Stimulated activated CD4-positive, alpha-beta T cell treated with anti-CD3 and anti-CD28 coated beads, Interleukin-12 subunit alpha, Interleukin-12 subunit beta, amount 100 ng/mL, for 24 hours (primary cell): Measurements from ENCODE around the gene IAH1.
"Not testable (repeated sequence)": the region's sequence is repeated elsewhere in the genome, so short reads cannot be mapped to it uniquely, and the experiment has no call there.

Experiments used
- DNase-seq, 2 experiments: peaks; one replicate each; pipeline ENCODE4 v3.0.0-alpha.2; 2020; ENCODE audit warnings: low read depth in 2 of 2

IAH1 gene

DNA sequence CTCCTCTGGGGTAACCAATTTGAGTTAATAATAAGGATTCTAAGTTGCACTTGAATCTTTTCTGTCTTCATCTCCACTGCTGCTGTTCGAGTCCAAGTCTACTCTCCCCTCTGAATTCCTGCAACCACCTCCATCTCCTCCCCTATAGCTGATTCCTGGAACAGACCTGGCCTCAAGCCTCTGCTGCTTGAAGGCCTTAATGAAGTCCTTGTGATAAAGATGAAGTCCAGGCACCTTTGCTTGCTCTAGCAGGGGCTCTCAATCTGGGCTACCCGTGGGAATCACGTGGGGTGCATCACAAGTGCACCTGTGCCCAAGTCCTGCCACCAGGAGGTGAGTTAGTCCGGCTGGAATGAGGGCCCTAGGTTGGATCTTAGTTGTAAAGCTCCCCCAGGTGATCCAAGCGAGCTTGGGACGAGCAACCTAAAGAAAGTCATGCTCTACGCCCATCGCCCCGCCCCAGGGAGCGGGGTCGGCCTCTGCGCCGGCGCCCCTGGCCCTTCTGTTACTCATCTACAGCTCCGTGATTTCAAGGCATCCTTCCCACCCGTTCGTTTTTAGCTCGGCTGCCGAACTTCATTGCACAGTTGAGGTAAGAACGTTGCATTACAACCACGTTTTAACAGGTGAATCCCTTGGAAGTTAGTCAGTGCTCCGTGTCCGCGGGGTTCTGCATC lies 905 bp upstream of the IAH1 start:
- no peak for DNase-seq

DNA sequence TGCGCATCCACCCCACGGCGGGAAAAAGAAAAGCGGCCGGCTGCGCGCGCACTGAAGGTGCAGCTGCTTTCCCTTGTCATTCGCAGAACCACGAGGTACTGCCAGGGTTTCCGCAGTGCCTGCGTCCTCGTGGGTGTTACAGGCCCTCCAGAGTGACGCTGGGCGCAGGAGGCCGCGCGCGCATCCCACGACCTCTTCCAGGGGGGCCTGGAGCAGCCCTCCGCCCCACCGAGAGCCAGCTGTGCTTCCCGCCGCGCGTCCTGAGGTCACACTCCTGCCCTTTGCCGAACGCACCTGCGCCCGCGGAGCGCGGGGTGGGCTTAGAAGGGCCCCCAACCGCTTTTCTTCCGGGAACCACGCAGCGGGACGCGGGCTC lies 378 bp upstream of the IAH1 start:
- DNase-seq, result peak; percentile 25 to 35

DNA sequence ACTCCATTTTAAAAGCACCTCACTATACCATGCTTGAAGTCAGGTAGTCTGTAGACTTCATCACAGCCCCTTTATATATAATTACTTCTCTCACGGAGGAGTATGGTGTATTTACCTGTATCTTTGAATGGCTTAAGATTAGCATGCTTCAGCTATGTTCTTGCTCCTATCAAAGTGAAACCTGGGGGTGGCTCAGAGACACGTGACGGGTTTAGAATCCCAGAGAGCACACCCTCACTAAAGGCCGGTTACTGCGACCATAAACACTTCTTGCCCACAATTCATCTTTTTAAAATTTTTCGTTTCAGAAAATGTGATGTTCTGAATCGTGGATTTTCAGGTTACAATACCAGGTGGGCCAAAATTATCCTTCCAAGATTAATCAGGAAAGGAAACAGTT lies 3.6 kb downstream of the IAH1 start:
- DNase-seq, result no peak

DNA sequence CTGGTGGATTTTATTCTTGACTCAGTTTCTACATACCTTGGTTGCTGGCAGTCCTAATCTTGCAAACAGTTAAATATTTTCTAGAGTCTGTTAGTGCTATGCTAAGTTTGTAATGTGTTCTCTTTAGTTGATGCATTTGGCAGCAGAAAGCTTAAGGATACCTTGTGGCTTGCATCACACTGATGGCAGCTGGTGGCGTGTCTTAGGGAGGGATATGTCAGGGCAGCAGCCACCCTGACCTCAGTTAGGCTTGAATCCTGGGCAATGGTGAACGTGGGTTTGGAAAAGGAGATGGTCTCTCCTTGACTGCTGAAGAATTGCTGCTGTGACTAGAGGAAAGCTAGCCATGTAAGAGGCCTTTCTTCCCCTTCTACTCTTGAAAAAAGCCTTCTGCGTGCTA lies 4.2 kb downstream of the IAH1 start:
- no peak for DNase-seq

DNA sequence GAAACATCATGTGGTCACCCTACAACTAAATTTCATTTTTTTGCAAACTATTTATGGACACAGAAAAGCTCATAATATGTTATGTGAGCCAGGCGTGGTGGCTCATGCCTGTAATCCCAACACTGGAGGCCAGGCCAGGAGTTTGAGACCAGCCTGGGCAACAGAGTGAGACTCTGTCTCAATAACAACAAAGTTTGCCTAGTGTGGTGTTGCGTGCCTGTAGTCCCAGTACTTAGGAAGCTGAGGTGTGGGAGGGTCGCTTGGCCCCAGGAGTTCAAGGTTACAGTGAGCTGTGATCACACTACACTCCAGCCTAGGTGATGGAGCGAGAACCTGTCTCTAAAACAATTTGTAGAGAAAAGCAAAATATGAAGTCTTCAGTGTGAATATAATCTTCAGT lies 5.8 kb downstream of the IAH1 start:
- no peak for DNase-seq

DNA sequence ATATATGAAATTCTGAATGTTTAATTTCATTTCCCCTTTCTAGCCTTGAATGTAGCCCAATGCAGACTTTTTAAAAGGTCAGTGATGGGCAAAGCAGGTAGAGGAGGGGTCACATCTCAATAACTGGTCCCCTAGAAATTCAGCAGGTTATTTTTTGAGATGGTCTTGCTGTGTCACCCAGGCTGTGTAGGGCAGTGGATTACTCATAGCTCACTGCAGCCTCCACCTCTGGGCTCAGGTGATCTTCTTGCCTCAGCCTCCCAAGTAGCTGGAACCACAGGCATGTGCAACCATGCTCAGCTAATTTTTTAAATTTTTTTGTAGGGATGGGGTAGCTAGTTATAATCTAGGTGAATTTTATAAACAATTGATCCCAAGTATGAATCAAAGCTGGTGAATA lies 8.8 kb downstream of the IAH1 start:
- no peak for DNase-seq

DNA sequence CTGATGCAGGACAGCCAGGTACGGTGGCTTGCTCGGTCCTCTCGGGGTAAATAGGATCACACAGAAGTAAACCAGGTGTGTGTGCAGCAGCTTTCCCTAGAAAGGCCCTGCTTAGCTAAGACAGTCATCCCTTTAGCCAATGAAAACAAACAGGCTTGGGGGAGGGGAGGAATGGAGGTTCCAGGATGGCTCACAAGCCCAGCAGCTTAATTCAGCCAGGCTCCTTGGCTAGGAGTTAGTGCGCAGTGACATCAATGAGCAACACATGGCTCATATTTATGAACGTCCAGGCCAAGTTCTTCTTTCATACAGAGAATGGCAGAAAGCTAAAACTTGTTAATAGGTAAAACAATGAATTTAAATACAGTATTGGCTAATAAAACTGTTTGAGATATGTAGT lies 10.2 kb downstream of the IAH1 start:
- no peak for DNase-seq

DNA sequence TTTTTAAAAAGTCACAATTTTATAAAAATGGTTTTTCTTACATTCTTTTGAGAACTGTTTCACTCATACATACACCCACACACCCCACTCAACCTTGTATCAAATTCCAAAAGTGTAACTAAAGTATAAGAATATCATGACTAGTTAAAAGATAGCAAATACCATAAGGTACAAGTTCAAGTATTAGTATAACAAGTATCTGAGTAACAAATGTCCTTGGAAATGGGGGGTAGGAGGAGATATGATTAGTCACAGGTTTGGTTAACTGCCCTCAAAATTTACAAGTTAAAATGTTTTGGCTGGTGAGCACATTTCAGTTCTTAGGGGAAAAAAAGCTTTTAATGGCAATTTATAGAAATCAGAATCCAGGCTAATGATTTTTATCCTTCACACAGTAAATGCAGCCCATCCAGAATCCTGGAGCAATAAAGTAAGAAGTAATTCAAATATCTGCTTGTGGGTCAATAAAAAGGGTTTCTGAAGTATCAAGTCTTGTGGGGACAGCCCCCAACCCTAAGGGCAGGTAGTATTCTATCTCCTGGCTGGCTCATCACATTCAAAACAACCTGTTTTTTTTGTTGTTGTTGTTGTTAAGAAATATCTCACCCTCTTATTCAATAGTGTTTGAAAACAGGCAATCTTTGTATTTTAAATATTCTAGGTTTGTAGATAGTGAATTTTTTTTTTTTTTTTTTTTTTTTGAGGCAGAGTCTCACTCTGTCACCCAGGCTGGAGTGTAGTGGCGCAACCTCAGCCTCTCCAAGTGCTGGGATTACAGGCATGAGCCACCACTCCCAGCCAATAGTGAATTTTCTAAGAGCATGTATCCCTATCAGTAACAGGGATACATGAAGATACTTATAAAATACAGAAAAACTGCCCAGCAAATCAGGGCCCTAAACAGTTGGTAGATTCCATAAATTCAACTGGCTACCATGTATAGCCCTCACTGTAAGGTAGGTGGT lies 14.5 kb downstream of the IAH1 start:
- DNase-seq, result no peak

DNA sequence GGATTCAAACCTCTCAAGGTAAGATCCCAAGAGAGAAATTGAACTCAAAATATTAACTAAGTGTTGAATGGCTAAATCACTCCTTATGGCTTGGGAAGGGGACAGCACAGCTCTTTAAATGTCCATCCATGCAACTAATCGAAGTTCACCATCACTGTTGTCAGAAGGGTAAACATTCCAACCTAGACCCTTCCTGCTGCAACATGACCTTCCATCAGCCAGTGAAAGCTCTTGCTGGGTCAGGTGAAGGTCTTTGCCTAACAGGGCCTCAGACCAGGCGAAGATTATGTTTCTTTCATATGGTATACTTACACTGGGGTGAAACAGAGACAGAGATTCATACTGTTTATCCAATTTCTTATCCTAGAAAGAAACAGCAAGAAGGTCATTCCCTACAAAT lies 16.4 kb downstream of the IAH1 start:
- DNase-seq, result no peak

DNA sequence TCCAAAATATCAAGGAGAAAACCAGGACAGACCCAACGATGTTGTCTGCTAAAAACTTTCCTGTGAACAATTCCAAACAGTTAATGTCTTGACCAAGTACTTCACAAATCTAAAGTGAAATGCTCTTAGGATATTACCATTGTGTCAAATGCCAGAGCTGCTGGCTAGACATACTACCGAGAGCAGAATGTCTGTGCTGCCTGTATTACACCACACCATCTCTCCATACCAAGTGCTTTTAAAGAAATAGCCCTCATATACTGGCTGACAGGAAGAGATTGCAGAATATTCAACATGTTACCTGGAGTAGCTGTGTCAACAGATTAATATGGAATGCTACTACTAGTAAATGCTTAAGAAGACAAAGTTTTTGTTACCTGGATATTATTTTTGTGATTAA lies 18.6 kb downstream of the IAH1 start:
- no peak for DNase-seq

DNA sequence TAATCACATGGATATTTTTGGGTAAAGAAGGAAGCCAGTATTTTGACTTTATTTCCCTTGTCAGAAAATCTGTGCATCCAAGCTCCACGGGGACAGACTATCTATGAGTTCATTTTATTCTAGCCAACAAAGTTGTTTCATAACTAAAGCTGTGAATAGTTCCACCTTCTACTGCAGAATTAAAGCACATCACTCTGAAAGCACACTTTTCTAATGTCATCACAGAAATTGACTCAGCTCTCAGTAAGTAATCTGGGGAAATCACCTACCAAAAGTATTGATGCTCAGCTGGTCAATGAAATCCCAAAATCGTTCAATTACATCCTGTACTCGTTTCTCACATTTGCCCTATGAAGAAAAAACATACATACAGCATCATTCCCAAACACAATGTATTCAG lies 19.1 kb downstream of the IAH1 start:
- no peak for DNase-seq

DNA sequence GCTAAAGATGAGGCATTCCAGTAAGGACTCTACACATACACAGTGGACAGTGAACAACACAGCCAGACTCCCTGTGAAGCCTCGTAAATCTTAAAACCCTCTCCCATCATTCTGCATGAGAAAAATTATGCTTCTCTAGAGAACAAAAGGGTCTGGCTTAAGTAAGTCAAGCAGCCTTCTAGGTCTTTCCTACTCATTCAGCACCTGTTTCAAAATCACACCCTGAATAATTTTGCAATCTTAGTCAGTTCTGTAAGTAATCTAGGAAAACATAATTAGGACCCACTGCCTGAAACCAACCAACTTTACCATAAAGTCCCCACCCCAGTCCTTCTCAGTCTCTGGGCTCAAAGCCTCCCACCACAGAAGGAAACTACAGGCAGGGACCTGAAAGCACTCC lies 19.7 kb downstream of the IAH1 start:
- DNase-seq, result no peak

DNA sequence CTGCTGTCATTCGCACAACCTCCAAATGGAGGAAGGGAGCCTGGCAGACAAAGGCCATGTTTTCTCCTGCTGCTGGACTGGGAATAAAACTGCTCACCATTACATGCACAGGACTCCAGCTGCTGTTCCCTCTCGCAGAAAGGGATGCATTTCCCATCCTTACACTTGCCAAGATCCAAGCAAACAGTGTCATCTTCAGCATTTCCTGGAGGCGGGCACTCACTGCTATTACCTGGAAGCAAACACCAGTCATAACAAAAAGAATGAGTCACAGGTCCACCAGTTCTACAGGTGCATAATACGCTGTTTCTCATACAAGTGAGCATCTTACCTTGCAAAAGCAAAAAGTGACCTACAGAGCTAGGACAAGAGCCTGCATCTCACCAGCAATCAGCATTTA lies 22.7 kb downstream of the IAH1 start:
- no peak for DNase-seq

DNA sequence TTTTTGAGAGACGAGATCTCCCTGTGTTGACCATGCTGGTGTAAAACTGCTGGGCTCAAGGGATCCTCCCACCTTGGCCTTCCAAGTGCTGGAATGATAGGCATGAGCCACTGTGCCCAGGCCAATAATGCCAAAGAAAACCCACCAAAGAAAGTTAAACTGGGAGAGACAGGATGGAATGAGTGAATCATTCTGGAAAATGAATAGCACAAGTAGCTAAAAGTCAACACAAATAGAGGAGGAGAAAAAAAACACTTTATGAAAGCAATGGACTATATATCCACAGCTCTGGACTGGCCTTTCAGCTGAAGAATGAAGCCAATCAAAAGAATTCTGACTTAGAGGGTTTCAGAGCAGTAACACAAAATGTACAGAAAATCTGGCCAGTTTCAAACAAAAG lies 23.9 kb downstream of the IAH1 start:
- no peak for DNase-seq

DNA sequence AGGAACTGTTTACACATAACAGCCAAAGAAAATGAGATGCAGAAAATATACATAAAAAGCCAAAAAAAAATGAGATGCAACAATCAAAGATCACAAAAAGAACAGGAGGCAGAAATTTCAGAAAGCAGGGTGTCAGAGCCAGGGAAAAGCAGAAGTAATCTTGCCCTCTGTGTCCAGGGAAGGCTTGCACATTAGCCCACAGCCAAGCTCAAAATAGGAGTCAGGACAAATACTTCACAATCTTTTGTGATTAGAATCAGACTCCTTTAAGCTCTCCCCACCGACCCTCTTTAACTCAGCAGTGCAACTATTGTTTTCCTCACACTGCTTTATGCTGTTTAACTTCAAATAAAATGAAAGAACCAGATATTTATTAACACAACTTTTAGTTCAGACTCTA lies 34.6 kb downstream of the IAH1 start:
- DNase-seq, result no peak

DNA sequence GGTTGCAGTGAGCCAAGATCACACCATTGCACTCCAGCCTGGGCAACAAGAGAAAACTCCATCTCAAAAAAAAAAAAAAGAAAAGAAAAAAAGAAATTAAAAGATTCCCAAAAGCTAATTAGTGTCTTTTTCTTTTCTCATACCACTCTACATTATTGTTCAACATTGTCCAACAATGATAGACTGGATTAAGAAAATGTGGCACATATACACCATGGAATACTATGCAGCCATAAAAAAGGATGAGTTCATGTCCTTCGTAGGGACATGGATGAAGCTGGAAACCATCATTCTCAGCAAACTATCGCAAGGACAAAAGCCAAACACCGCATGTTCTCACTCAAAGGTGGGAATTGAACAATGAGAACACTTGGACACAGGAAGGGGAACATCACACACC lies 39.6 kb downstream of the IAH1 start:
- DNase-seq, result not testable (repeated sequence)

DNA sequence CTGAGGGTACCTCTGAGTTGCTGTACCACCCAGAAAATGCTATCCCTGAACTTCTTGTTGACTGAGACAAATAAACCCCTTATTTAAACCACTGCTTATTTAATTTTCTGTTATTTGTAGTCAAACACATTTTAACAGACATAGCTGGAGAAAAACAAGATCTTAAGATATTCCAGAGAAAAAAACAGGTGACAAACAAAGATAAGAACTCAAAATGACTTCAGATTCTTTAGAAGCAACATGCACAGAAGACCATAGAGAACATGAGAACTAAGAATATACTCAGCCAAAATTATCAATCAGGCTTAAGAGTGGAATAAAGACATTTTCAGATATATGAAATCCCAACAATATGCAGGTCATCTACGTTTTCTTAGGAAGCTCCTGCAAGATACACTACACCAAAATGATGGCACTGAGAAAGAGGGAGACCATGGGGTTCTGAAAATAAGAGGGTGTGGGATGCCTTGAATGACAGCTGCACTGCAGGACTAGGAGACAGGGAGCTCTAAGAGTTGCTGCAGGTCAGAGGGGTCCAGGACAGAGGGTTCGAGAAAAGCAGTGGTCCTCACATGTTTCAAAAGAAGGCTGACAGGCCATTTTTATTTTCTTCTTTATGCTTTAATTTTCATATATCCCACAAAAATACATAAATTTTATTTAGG lies 42.9 kb downstream of the IAH1 start:
- DNase-seq, result no peak

DNA sequence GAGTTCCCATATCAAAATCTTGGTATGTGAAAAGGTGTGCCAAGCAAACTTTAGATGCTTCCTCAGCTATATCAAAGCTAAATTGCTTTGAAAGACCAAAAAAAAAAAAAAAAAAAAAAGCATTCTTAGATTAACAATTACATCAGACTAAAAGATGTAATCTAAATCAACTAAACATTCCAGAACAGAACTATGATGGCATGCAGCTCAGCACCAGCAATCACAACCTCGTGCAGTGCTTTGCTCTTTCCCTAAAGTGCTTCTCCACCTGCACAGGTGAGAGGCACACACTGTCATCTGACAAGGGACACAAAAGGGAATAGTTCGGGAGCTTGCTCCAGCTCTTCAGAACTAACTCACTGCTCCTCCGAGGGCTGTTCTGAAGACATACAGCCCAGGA lies 43.8 kb downstream of the IAH1 start:
- DNase-seq, result no peak

DNA sequence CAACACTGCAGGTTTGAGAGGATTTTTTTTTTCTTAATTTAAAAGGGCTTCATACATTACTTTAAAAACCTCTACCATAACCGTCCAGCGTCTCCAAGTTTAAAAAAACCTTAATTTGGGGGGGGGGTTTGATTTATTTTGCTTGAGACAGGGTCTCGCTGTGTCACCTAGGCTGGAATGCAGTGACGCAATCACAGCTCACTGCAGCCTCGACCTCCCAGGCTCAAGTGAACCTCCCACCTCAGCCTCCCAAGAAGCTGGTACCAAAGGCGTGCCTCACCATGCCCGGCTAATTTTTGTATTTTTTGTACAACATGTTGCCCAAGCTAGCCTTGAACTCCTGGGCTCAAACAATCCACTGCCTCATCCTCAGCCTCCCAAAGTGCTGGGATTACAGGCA lies 44.4 kb downstream of the IAH1 start:
- DNase-seq, result no peak

DNA sequence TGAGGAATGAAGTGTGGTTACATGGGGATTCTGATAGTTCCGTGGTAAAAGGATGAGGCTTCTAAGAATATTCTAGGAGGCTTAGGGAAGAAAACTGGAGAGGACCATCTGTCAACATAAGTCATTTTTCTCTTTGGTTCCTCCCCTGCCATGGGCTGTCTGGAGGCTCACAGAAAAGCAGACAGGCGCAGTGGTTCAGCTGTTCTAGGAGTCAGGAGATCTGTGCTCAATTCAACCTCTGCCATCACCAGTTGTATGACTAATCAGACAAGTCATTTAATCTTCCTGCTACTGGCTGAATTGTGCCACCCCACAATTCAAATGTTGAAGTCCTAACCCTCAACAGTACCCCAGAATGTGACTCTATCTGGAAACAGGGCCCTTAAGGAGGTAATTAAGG lies 44.9 kb downstream of the IAH1 start:
- no peak for DNase-seq

DNA sequence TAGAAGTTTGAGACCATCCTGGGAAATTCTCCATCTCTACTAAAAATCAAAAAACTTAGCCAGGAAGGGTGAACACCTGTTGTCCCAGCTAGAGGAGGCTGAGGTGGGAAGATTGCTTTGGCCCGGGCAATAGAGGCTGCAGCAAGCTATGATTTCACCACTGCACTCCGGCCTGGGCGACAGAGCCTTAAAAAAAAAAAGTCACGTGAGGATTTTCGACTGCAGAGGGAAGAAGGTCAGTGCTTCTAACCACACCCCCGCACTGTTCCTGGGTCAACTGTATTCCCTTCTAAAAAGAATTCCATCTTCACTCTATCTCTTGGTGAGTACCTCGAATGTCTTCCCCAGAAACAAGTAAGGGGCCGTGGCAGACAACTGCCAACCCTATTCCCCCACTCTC lies 49.9 kb downstream of the IAH1 start:
- no peak for DNase-seq

DNA sequence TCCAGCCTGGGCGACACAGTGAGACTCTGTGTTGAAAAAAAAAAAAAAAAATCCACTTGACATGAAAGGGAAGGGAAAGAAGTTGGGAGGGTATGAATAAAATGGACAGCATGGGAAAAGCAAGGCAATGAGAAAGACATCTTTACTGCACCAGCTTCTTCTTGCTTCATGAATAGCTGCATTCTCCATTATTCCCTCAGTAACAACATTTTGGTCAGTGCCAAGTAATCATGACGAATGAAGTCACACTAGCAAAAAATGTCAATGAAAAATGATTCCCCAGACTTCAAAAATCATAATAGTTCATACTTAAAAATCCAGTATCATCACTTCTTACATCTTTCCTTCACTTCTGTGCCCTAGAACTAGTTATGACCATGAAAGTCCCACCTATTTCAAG lies 50.9 kb downstream of the IAH1 start:
- no peak for DNase-seq
